ENCODE data around the gene CNOT4.

CNOT4 gene, protein sequence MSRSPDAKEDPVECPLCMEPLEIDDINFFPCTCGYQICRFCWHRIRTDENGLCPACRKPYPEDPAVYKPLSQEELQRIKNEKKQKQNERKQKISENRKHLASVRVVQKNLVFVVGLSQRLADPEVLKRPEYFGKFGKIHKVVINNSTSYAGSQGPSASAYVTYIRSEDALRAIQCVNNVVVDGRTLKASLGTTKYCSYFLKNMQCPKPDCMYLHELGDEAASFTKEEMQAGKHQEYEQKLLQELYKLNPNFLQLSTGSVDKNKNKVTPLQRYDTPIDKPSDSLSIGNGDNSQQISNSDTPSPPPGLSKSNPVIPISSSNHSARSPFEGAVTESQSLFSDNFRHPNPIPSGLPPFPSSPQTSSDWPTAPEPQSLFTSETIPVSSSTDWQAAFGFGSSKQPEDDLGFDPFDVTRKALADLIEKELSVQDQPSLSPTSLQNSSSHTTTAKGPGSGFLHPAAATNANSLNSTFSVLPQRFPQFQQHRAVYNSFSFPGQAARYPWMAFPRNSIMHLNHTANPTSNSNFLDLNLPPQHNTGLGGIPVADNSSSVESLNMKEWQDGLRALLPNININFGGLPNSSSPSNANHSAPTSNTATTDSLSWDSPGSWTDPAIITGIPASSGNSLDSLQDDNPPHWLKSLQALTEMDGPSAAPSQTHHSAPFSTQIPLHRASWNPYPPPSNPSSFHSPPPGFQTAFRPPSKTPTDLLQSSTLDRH

DNA sequence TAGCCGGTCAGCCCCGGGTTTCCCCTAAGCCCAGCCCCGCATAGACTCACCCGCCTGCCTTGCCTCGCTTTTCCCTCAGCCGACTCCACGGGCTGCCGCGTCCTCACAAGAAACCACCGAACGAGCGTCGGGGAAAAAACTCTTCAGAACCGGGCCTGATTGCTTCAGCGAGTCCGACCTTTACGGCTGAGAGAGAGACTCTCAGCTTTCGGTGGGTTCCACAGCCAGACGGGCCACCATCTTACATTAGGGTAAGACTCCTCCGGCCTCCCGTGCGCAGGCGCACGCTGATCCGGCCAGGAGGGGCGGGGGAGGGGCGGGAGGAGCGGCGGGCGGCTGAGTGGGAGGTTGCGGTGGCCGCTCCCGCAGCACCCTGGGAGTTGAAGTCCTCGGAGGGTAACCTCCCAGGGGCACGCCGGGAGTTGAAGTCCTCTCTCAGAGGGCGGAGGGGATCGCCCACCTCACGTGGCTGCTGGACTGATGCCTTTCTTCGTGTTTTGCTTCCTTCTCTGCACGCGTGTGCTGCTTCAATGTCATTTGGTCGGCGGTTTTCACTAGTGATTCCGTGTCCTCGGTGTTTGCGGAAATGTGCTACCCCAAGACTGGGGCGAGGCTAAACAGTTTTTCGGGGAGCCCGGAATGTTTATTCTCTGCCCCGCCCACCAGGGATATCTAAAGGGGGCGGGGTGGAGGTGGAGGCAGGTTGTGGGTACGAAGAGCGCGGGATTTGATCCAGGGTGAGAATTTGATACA lies at the start of gene CNOT4:
Gene CNOT4, minus strand, starts transcription at position 264 of the 753 bp plus-strand sequence. CDS start 71,771 bp downstream, outside the sequence.
- peak; percentile 76 to 96 (median 89) for DNase-seq (ENCODE audit: low read depth in 2 of 3, low spot score in 2 of 3)

DNA sequence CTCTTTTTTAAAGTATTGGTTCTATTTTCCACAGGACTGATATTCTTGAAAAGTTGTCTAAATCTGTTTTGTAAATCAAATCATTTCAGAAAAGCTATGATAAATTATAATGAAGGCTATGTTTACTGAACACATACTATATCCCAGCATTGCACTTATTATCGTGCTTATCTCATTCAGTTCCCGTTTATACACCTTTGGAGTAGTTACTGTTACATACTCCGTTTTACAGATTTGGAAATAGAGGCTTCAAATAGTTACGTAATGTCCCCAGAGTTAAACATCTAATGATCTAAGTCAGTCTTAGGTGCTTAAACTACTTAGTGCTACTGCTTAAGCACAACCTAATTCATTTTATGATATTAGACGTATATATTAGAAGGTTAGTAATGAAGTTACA lies 49.0 kb upstream of the CNOT4 start:
- no peak for DNase-seq (ENCODE audit: low read depth in 2 of 3, low spot score in 2 of 3)

DNA sequence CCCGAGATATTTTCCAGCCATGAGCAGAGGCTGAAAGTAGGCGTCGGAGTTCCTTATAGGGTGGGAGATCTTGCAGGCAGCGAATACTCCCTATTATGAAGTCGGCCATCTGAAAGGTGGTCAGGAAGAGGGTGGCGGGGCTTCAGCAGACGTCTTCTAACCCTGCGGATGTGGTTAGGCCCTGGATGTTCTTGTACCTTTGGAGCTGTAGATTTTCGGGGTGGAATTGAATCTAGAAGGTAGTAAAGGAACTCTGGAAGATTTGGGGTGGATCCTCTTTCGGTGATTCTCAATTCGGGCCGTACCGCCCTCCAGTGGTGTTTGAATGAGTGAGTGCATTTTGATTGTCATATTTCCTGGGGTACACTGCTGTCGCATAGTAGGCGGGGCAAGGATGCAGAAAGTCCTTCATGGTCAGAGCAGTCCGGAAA lies 48.5 kb upstream of the CNOT4 start:
- peak; percentile 25 to 46 (median 25) for DNase-seq (ENCODE audit: low read depth in 2 of 3, low spot score in 2 of 3)

DNA sequence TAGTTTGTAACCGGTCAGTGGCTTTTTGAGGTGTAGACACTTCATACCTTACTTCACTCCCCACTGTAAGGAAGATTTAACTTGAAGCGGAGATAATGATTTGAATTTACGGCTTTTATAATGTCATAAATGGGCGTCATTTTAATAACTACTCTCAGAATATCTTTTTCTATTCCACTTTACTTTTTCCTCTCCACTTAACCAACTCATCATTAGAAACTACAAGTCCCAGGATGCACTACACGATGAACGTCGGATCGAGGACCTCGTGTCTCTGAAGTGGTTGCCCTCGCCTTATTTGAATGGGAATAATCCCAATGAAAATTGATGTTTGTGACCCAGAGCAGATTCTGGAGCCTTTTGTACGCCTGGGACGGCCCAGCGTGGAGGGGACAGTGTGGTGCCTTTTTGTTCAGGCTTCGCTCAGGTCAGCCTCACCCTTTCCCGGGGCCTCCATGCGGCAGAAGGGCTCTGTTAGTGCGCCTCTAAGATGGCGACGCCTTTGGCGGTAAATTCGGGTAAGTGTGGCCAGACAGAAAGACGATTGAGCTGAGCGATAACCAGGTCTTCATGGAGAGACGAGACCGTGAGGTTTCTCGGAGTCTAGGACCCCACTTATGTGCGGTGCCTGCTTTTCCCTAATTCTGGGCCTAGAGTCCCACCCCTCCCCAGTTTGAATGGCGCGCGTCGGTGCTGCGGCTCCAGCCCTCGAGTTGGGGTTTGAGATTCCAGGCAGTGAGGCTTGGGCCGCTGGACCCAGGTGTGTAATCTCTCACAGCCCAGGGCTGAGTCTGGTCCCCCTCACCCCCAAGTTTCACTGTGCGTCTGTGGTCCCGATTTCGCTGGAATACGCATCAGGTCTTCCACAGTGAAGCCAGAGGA lies 47.8 kb upstream of the CNOT4 start, which contains the start of gene NUP205:
Gene NUP205, plus strand, starts transcription at position 463 of the 882 bp plus-strand sequence. Its CDS starts 28 bp downstream, at position 491.
- DNase-seq (ENCODE audit: low read depth in 2 of 3, low spot score in 2 of 3), result peak; percentile 54 to 81 (median 58)

DNA sequence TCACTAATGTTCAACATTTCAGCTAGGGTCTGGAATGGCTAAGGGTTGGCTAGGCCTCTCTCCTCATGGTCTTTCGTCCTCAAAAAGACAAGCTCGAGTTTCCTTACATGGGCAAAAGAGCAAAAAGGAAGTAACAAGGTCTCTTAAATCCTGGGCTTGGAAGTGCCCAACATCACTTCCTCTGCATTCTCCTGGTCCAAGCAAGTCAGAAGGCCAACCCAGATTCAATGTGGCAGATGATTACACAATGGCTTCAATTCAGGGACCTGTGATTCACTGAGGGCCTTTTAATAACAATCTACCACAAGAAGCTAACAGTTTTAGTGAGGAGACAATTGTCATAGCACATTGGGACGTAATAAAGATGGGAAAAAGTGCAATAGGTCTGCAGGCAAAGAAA lies 43.4 kb upstream of the CNOT4 start:
- no peak for DNase-seq (ENCODE audit: low read depth in 2 of 3, low spot score in 2 of 3)

DNA sequence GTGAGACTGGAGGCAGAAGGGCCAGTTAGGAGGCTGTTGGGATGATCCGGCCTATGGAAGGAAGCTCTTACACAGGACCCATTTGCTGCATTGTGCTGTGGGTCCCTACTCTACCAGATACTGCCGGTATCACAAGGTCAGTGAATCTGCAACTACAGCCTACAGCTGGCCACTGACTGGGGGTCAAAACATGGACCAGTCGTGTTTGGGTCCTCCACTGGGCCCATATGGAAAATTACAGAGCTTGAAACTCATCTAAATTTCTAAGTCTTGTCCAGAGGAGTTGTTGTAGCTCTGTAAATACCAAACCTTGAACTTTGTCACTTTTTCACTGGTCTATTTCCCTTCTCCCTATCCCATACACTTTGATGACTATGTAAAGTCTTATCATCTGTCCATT lies 42.2 kb upstream of the CNOT4 start:
- DNase-seq (ENCODE audit: low read depth in 2 of 3, low spot score in 2 of 3), result no peak

DNA sequence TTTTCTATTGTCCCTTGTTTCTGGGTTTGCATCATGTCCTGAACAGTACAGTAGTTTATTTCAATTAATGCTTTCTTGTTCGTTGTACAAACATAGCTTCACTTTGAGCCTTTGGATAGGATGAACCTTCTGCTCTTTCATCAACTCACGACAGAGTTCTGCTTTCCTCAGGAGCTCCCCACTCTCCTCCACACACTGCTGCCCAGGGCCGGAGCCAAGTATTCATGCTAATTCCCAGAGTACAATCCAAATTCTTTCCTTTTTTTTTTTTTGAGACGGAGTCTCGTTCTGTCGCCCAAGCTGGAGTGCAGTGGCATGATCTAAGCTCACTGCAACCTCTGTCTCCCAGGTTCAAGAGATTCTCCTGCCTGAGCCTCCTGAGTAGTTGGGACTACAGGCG lies 40.3 kb upstream of the CNOT4 start:
- no peak for DNase-seq (ENCODE audit: low read depth in 2 of 3, low spot score in 2 of 3)

DNA sequence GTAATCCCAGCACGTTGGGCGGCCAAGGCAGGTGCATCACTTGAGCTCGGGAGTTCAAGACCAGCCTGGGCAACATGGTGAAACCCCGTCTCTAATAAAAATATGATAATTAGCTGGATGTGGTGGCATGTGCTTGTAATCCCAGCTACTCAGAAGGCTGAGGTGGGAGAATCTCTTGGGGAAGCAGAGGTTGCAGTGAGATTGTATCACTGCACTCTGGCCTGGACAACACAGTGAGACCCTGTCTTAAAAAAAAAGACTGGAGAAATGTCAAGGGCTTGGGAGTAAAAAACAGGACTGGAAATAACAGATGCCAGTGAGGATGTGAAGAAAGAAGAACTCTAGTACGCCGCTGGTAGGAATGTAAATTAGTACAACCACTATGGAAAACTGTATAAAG lies 31.1 kb upstream of the CNOT4 start:
- DNase-seq (ENCODE audit: low read depth in 2 of 3, low spot score in 2 of 3), result no peak

DNA sequence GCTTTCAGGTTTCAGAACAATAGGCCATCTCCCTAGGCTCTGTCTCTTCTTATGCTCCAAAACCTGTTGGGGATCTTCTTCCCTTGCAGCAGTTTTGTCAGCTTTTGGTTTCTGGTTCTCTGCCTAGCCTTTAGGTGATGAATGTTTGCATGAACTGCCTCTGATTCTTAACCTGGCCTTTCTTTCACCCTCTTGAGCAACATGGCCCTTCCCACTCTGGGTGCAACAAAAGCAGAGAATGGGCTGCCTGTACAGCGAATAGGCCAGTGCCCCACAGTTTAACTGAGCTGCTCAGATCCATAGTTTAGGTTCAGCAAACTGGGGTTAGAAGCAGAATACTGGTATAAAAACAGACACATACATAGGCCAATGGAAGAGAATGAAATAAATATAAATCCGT lies 29.7 kb upstream of the CNOT4 start:
- DNase-seq (ENCODE audit: low read depth in 2 of 3, low spot score in 2 of 3), result no peak

DNA sequence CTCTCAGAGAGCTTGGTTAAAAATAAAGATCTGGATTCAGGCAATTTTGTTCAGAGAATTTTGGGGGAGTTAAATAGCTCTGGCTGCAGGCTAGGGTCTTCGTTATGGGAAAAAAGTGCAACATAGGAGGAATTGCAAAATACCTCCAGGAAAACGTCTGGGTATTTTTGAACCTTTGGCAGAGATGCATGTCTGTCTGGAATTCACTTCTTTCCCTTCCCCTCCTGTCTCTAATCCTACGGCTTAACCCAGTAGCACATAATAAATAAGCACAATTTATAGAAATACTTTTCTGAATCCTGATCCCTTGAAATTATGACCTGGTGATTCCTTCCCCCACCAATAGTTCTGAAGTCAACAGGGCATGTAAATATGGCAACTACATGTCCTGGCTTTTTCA lies 28.5 kb upstream of the CNOT4 start:
- DNase-seq (ENCODE audit: low read depth in 2 of 3, low spot score in 2 of 3), result no peak

DNA sequence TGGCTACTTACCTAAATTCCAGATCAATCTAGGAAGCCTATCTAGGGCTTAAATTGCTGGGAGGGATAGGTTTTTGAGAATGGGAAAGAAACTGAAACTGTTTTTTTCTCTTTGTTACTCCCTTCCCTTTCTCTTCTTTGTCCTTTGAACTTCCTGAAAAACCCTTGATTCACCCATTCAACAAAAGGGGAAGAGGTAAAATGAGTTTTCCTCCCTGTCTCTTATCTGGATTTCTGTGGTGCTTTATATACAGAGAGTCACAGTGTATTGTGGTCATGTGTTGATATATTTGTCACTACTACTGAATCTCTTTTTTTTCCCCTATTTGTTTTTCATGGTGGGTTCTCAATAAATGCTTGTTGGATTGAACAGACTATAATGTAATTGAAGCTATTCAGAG lies 28.0 kb upstream of the CNOT4 start:
- no peak for DNase-seq (ENCODE audit: low read depth in 2 of 3, low spot score in 2 of 3)

DNA sequence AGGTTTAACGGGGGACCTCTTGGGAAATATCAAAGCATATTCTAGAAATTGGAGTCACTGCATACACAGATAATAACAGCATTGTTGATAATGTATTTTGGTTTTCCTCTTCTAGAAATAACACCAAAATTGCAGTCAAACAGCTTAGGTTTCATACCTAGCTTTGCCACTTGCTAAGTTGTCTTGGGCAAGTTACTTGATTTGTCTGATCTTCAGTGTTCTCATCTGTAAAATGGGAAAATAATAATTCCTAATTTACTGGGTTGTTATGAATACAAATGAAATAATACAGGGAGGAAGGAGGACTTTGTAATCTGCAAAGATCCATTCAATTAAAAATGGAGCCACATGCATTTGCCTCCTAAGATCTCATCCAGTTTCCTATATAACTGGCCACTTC lies 27.6 kb upstream of the CNOT4 start:
- DNase-seq (ENCODE audit: low read depth in 2 of 3, low spot score in 2 of 3), result no peak

DNA sequence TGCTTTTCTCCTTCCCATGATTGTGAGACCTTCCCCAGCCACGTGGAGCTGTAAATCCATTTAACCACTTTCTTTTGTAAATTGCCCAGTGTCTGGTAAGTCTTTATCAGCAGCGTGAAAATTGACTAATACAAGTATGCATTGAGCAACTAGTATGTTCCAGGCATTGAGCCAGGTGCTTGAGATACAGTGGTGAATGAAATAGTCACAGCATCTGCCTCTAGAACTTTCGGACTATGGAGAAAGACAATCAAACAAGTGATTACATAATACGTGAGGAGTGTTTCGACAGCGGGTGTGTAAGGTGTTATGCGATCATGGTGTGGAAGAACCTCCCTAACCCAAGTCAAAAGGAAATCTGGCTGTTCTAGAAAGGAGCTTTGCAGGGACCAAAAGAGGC lies 26.2 kb upstream of the CNOT4 start:
- DNase-seq (ENCODE audit: low read depth in 2 of 3, low spot score in 2 of 3), result no peak

DNA sequence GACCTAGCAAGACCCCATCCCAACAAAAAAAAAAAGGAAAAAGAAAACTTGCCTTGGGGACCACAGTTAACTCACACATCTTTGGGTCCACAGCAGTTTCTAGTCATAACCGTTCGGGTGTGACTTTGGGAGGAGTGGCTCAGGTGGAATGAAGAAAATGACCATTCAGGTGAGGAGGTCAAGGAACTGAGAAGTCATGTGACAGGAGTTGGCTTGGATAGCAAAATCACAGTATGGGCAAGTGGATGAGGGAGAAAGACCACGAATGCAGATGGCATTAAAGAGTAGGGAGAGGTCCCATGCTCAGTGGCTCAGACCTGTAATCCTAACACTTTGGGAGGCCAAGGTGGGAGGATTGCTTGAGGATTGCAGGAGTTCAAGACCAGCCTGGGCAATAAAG lies 17.1 kb upstream of the CNOT4 start:
- DNase-seq (ENCODE audit: low read depth in 2 of 3, low spot score in 2 of 3), result no peak

DNA sequence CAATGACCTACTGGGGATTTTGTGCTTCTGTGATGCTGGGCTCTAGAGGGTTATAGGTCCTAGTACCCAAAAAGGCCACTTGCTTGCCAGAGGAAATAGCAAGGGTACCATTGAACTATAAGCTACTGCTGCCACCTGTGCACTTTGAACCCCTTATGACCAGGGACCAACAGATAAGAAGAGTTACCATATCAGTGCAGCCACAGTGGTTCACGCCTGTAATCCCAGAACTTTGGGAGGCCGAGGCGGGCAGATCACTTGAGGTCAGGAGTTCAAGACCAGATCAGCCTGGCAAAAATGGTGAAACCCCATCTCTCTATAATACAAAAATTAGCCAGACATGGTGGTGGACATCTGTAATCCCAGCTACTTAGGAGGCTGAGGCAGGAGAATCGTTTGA lies 15.5 kb upstream of the CNOT4 start:
- no peak for DNase-seq (ENCODE audit: low read depth in 2 of 3, low spot score in 2 of 3)

DNA sequence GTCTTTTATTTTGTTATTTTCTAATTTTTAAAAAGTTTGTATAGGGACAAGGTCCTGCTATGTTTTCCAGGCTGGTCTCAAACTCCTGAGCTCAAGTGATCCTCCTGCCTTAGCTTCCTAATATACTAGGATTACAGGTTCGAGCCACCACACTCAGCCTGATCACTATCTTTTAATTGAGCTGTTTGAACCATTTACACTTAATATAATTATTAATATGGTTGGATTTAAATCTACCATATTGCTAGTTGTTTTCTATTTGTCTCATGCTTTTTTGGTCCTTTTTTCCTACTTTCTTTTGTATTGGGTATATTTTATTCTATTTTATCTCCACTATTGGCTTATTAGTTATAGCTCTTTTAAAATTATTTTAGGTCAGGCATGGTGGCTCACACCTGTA lies 13.2 kb upstream of the CNOT4 start:
- no peak for DNase-seq (ENCODE audit: low read depth in 2 of 3, low spot score in 2 of 3)

DNA sequence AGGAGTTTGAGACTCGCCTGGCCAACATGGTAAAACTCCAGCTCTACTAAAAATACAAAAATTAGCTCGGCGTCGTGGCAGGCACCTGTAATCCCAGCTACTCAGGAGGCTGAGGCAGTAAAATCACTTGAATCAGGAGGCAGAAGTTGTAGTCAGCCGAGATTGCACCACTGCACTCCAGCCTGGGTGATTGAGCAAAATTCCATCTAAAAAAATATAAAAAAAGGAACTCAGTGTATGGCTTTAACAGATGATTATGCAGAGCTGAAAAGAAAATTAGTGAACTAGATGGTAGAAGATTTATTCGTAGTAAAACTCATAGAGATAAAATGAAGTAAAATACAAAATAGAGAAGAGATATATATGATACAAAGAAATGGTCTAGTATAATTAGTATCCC lies 12.6 kb upstream of the CNOT4 start:
- no peak for DNase-seq (ENCODE audit: low read depth in 2 of 3, low spot score in 2 of 3)

DNA sequence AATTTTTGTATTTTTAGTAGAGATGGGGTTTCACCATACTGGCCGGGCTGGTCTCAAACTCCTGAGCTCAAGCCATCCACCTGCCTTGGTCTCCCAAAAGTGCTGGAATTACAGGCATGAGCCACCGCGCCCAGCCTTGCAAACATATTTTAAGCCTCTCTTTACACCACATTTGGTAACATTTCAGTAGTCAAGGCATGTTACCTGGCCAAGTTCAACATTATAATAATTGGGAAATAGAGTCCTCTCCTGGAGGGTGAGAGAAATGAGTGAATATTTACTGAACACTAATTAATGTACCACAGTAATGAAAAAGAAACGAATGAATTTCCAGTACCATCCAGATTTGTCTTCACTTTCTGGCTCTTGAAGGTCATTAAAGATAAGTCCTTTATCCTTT lies 10.0 kb upstream of the CNOT4 start:
- no peak for DNase-seq (ENCODE audit: low read depth in 2 of 3, low spot score in 2 of 3)

DNA sequence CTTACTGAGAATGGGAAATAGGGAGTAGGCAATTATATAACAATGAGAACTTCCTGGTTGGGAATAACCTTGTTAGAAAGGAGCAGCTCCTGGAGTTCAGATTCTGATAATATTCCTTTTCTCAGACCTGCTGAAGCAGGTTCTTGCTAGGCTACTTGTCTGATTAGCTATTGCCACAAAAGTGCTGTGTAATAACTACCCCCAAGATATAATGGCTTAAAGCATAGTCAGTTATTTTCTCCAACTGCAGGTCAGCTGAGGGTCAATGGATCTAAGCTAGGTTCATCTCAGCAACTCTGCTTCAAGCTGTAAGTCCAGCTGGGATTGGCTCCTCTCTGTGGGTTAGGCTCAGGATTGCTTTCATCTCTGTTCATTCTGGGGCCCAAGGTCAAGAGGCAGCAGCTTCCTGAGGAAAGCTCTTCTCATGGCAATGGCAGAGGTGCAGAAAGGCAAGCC lies 9.4 kb upstream of the CNOT4 start:
- no peak for DNase-seq (ENCODE audit: low read depth in 2 of 3, low spot score in 2 of 3)

DNA sequence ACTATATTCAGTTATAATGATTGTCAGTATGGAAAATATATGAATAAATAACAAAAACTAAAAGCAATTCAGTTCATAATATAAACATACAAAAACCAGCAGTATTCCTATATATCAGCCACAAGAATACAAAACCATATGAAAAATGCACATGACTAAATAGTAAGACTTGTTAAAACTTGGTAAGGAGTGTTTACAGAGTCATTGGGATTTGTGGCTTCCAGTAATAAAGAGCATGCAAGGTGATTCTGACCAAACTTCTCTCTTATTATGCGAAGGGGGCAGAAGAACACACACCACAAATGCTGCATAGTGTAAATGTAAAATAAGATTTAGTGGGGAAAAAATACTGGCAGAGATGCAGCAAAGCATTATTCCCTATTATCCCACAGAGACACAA lies 8.8 kb upstream of the CNOT4 start:
- DNase-seq (ENCODE audit: low read depth in 2 of 3, low spot score in 2 of 3), result no peak

DNA sequence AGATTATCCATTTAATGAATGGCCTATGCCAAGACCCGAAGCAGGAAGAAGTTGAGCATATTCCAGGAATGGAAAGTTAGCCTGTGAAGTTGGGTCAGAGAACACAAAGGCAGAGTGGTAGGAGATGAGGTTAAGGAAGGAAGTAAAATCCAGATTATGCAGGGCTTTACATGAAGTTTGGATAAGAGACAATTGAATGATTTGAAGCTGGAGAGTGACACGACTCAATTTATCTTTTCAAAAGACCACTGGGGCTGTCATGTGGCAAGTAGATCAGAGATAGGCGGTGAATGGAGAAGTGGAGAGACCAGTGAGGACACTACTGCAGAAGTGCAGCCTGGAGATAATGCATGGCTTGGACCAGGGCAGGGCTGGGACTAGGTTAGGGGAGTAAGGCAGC lies 7.2 kb upstream of the CNOT4 start:
- DNase-seq (ENCODE audit: low read depth in 2 of 3, low spot score in 2 of 3), result no peak
